ENCODE results near the gene ZDHHC7.
"Not testable (repeated sequence)": the region's sequence is repeated elsewhere in the genome, so short reads cannot be mapped to it uniquely, and the experiment has no call there.

ZDHHC7 gene, protein sequence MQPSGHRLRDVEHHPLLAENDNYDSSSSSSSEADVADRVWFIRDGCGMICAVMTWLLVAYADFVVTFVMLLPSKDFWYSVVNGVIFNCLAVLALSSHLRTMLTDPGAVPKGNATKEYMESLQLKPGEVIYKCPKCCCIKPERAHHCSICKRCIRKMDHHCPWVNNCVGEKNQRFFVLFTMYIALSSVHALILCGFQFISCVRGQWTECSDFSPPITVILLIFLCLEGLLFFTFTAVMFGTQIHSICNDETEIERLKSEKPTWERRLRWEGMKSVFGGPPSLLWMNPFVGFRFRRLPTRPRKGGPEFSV

DNA sequence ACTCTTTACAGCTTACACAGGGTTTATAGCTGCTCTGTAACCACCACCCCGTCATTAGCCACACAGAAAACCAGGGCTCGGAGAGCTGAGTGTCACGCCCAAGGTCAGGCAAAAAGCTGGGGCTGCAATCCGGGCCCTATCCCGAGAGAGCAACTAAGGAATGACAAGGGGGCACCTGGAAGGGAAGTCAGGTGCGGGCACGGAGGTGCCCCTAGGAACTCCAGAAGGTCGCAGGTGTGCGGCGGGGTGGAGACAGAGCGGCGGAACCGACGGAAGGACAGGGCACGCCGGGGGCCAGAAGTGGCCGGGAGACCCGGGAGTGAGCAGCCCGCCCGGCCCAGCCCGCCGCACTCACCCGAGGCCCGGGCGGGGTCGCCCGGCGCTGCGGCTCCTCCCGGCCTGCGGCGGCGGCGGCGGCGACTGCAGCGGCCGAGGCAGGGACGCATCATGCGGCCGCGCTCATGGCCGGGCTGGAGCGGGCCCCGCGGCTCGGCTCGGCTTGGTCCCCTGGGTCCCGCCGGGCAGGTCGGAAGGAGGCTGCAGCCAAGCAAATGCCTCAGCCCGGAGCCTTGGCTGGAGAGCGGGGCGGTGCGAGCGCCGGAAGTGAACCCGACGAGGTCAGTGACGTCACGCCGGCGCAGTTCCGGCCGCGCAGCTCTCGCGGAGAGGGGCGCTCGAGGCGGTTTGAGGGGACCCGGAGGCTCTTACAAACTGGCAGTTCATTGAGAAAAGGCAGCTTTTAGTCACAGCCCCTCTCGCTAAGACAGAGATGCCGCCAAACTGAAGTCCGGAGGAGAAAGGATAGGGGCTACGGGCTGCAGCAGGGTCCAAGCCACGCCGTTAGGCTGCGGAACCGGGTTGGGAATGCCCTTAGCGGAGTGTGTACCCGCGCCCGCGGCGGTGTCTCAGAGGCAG lies at the start of gene ZDHHC7:
Gene ZDHHC7 (minus strand): TSS at position 605 of the 915 bp plus-strand sequence. CDS start 20,917 bp downstream, outside the sequence.
- peak; percentile 87 for DNase-seq

DNA sequence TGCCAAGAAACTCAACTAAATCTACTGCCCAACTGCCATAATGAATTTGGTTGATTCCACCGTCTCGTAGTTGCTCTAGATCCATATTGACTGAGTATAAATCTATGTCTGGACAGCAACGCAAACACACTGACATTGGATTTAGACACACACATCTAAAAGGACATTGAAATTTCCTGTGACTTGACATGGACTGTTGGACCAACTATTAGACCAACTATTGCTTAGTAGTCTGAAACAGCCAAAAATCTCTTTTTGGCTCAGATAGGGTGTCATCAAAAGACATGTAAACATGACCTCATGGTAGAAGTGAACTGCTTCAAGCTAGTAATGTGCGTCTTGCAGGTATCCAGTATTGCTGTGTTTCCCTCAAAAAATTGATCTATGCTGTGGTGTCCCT lies 47.6 kb upstream of the ZDHHC7 start:
- DNase-seq = no peak

DNA sequence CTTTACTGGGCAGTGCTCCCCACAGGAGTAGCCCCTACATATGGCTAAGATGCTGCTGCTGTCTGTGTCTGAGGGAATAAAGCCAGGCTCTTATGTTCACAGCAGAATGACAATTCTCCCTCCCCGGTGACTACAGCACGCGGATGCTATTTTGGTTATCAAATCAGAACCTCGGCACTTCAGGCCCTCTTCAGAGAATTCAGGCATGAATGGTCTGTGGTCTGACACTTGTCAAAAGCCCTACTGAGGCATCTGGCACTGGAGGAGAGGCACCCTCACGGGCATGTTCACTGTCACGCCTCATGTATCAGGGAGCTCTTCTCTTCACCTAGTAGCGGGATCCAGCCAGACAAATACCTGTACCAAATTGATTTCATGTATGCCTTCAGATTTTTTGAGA lies 46.6 kb upstream of the ZDHHC7 start:
- DNase-seq = no peak

DNA sequence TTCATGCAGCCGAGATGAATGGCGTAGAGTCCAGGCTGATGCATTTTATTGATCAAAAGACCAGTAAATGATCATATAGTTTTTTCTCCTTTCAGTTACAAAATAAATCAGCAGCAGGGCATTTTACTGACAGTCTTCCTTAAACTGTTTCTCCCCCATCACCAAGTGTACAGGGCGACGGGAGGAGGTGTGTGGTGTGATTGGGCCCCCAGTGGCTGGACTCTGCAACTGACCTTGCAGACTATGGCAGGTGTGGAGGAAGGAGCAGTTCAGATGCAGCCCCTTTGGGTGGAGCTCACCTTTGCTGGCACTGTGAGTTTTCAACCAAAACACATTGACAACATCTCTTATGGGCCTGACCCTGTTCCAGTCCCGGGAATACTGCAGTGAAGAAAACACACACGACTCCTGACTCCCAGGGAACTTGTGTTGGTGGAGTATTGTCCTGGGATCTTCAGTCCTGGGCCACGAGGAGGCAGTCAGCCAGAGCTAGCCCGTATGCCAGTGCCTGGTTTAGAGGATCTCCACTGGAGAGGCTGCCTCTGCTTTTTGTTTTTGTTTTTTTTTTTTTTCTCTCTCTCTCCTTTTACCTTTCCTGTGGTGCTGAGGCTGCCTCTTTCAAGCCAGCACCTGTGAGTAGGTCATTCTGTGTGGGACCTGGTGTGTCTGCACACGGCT lies 46.0 kb upstream of the ZDHHC7 start:
- DNase-seq = no peak

DNA sequence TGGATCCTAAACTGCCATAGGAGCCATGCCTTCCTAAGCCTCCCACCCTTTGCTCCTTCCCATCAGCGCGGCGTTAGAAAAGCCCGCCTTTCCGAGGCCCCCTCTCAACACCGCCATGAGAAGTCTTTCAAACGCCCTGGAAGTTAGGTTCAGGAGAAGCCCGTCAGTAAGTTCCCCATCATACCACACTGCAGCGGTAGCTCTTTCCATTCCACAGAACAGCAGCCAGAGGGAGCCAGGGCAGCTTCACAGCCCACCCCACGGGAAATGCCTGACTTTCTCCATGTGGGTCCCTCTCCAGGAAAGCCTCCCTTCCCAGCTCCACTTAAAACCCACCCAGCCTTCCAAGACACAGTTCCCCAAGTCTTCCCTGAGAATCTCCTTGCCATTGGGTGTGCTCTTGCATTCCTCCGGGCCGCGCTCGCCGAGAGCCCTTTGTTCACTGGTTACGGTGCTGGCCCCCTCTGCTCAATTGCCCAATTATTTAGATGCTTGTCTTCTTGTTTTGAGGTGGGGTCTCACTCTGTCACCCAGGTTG lies 44.9 kb upstream of the ZDHHC7 start:
- DNase-seq = no peak

DNA sequence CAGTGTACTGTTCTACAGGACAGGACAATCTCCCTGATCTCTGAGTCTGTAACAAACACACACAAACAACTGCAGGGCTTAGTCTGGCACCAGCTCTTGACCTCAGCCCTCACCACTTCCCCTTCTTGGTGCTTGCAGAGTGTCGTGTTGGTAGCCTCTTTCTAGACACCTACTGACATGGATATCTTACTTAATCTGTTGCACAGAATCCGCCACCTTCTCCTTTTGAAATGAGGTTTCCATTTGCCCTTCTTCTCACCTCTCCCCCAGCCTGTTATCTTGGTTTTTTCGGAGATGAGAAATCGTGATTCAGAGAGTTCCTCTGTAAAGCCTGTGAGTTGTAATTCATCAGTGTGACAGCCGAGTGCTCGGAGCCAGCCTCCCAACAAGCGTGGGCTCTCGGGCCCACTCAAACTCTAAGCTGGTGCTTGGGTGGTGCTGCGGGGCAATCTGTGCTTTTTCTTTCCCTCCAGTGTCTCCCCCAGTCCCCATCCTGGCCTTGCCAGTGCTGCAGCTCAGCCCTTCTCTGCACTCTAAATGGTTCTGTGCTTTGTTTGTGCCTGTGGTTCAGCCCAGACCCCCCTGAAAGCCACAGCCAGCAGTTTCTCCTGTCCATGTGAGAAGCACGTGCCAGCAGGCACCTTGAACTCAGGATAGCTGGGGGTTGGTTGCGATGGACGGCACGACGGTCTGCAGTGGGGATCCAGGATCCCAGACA lies 44.3 kb upstream of the ZDHHC7 start:
- DNase-seq = peak; percentile 60

DNA sequence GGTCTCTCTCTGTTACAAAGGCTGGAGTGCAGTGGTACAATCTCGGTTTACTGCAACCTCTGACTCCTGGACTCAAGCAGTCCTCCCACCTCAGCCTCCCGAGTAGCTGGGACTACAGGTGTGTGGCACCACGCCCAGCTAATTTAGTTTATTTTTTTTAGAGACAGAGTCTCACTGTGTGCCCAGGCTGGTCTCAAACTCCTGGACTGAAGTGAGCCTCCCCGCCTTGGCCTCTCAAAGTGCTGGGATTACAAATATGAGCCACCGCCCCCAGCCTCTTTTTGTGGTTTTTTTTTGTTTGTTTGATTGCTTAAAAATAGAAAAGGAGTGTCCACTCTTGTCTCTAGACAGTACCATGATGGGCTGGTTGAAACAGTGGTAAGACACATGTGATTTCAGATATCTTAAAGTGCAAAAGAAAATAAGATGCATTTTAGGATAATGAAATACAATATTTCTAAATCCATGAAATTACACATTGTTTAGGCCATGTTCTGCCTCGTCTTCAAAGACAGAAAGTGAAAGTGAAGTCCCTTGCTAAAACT lies 43.7 kb upstream of the ZDHHC7 start:
- DNase-seq = no peak

DNA sequence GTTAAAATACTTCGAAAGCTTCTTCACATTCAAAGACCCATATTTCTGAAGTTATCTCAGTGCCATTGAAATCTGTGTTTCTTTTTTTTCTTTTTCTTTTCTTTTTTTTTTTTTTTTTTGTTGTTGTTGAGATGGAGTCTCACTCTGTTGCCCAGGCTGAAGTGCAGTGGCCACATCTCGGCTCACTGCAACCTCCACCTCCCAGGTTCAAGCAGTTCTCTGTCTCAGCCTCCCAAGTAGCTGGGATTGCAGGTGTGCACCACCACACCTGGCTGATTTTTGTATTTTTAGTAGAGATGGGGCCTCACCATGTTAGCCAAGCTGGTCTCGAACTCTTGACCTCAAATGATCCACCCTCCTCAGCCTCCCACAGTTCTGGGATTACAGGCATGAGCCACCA lies 43.0 kb upstream of the ZDHHC7 start:
- DNase-seq = not testable (repeated sequence)

DNA sequence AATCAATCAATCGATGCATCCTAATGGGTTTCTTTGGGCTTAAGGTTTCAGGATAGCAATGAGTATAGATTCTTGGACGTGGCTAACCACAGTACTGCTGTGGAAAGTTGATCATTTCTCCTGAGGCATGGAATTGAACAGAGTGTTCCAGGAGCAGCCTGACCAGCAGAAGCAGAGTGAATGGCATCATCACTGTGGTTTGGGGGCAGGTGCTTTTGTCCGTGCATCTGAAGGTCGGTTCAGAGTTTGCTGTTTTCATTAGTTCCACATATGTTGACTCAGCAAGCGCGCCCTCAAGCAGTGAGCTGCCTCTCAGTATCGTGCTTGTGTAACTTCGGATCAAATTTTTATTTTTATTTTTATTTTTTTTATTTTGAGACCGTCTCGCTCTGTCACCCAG lies 41.2 kb upstream of the ZDHHC7 start:
- no peak for DNase-seq

DNA sequence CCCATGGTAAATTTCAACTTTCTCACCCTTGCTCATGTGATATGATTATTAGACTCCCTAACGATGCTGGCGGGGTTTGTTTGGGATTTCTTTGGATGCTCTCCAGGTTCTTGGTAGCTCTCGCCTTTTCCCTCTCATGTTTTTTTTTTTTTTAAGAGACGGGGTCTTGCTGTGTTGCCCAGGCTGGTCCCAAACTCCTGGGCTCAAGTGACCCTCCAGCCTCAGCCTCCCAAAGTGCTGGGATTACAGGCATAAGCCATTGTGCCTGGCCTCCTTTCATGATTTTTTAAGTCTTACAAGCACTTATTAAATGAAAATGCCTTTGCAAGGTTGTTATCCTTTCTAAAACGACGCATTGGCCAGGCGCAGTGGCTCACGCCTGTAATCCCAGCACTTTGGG lies 40.3 kb upstream of the ZDHHC7 start:
- no peak for DNase-seq

DNA sequence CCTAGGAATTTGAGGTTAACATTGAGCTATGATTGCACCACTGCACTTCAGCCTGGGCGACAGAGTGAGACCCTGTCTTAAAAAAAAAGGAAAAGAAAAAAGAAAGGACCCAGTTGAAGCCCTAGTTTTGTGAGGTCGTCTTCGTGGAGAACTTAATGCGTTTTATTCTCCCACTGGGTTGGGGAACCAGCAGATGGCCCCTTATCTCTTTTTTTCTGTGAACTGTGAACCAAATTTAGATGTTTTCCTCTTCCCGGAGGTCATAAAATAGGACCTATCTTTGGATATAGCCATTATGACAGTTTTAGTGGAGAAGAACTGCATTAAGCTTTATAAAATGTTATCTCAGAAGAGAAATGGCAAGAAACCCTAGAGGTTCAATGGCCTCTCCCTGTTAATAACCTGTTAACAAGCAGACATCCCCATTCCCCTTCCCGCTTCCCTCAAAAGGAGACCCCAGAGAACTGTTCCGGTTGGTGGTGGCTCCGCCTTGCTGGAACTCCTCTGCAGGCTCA lies 39.8 kb upstream of the ZDHHC7 start:
- DNase-seq = no peak

DNA sequence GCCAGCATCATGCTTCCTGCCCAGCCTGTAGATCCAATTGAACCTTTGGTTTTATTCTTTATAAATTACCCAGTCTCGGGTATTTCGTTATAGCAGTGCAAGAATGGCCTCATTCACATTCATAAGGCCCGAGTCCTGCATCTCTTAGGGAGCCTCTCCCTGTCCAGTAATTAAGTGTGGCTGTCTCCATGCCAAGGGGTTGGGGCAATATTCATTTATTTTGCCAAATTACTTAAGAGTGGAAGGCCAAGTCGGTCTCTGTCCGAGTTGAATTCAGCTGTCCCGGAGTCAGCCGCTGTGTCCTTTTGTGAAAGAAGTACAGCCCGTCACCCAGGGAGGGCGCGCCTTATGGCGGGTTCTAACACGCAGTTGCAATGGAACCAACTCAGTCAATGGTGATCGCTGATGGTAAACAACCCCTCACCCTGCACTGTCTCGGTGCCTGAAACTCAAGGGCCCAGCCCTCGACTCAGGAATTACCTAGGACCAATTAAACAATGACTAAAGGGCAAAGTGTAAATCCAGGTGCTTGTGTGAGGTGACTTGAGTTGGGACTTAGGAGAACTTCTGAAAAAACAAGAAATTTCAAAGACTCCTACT lies 38.5 kb upstream of the ZDHHC7 start:
- no peak for DNase-seq

DNA sequence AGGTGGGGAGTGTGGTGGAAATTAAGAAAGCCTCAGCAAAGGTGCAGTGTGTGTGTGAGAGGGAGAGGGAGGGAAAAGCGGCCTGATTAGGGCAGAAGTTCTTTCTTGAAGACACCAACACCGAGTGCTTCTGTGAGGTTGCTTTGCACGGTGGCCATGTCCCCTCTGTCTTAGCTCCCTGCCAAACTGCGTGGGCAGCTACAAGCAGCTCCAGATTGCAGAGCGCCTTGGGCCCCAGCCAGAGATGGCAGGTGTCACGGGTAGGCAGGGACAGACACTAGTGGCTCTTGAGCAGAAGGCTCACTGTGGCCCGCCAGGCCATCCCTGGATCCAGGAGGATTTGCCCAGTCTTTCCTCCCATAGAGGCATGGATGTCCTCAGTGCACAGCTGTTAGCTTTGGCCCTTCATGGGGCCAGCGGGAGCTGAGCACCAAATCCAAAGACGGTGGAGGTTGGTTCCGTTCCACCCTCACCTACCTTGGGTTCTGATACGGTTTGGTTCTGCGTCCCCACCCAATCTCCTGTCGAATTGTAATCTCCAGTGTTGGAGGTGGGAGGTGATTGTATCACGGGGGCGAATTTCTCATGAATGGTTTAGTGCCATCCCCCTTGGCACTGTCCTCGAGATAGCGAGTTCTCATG lies 37.7 kb upstream of the ZDHHC7 start:
- DNase-seq = no peak

DNA sequence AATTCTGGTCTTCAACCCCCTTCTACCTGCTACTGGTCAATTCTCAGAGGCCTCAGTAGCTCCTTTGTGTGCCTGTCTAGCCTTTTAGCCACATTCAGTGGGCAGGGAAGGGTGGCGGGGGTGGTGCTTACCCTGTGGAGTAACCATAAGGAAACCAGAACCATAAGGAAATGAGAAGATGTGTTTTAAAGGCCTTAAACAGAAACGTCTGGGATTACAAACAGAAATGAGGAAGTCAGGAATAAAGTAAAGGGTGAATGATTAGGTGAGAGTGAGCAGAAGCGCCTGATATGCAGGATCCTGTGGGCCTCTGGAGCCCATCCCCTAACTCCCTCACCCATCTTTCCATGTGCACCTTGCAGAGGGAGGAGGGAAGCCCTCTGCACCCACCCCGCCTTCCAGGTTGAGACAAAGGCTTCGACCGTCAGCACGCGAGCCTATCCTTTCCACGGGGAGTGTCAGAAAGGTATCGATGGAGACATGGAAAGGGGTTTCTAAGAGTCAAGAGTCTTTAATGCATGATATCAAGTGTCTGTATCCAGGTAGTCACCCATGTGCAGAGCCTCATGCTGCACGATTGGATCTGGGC lies 36.6 kb upstream of the ZDHHC7 start:
- DNase-seq = no peak

DNA sequence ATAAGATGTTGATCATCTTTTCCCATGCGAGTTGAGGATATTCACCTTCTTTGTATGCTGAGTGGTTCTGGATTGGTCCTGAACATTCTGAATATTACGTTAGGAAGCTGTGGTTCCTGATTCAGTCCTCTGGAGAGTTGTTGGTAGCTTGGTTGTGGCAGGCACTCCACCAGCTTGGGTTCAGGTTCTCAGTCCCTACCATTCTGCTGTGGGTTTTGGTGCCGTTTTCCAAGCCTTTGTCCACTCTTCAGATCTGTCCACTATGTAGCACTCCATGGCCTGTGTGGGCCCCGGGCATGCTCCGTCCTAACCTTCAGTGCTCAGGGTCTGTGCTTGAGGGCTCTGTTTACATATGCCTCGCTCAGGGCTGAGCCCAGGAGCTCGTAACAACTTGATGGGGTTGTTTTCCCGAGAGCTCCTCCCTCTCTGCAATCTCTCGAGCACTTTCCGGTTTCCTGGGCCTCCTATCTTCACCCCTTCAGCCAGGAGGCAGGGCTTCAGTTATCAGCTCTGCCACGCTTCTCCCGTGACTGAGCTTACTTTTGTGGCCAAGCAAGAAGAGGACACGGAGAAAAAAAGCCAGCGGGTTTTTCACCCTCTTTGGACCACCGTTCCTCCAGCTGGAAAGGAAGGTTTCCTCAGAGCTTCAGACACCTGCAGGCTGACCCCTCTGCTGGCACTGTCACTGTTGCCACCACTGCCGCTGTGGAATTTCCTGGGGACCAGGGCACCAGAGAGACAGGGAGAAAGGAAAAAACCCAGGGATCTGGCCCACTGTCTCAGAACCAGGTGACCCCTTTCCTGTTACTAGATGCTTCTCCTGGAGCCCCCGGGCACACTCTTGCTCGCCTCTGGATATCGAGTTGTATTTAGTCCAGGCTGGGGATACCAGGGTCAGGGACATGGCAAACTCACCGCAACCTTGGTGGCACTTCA lies 35.9 kb upstream of the ZDHHC7 start:
- DNase-seq = no peak

DNA sequence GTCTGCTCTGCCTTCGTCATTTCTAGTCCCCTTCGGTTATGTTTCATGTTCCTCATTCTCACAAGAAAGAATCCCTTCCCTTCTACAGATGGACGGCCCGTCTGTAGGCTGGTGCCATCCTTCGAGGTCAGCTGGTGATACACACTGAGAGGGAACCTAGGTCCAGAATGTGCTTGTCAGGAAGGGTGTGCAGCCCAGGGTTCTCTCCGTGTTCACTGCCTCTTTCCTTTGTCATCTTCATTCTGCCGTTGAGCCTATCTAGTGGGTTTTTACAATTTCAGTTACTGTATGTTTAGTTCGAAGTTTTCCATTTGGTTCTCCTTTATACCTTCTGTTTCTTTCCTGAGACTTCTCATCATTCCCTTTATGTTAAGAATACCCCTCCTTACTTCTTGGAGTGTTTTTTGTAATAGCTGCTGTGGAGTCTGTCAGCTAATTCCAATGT lies 35.2 kb upstream of the ZDHHC7 start:
- DNase-seq = no peak

DNA sequence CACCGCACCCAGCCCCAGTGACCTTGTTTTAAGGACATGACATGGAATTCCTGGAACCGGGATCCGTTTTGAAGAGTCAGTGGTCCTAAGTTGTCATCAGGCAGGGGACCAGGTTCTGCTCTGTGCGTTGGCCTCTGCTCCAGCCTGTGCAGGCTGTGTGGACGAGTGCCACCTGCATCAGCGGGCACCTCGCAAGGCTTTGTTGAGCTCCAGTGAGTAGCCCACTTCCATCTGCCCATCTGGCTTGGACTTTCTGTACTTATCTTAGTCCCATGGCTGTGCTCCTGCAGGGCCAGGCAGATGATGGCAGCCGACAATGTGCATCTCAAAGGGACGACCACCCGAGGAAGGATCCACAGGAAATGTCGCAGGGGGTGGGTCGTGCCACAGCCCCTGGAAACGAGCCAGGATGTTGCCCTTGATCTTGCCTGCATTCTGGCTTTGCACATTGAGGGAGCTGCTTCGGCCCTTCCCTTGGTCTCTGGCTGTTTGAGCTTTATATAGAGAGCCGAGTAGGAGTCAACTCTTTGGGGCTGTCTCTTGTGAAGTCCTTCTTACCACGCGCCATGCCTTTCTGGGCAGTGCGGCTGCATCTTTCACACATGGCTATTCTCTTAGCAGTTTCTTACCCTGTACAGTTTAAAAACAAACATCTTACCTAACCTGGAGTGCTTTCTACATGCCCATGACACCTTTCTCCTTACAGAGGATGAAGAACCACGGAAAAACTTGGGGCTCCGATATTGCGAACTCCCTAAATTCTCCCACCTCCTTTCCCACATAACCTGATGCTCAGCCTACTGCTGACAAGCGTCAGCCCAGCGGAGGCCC lies 34.5 kb upstream of the ZDHHC7 start:
- DNase-seq = no peak

DNA sequence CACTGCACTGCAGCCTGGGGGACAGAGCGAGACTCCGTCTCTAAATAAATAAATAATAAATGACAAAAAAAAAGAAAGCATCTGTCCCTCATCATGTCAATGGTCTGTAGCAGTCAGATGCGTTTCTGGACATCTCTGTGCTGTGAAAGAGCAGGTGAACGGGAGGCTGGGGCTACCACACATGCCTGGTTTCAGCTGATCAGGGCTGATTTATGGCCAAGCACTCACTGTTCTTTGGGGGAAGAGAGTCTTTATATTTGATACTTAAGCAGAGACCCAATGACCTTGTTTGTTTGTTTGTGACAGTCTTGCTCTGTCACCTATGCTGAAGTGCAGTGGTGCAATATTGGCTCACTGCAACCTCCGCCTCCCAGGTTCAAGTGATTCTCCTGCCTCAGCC lies 33.7 kb upstream of the ZDHHC7 start:
- DNase-seq = no peak

DNA sequence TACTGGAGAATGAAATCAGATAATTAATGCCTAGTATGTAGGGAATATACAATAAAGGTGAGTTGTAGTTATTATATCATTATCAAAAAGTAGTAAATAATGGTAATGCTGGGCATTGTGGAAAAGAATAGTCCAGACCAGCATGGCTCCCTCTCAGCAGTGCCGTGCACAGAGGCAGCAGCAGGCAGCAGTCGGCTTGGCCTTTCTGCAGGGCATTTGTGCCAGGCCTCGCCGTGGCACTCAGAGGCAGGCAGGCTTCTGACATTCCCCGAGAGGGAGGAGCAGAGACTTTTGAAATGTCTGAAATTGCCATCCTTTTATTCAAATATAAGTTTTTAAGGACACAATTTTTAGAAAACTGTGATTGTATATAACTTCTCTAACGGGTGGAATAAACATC lies 31.3 kb upstream of the ZDHHC7 start:
- no peak for DNase-seq
